Measurements from ENCODE around the gene DEGS2. TPM values are rescaled to one million over a fixed set of nuclear protein-coding genes. Genes with fewer than 3 reads are reported as not detected.

The DEGS2 gene
- total and polyA plus RNA-seq, 10 donors: 0.33 to 3.2 (median 1.3) TPM

DNA sequence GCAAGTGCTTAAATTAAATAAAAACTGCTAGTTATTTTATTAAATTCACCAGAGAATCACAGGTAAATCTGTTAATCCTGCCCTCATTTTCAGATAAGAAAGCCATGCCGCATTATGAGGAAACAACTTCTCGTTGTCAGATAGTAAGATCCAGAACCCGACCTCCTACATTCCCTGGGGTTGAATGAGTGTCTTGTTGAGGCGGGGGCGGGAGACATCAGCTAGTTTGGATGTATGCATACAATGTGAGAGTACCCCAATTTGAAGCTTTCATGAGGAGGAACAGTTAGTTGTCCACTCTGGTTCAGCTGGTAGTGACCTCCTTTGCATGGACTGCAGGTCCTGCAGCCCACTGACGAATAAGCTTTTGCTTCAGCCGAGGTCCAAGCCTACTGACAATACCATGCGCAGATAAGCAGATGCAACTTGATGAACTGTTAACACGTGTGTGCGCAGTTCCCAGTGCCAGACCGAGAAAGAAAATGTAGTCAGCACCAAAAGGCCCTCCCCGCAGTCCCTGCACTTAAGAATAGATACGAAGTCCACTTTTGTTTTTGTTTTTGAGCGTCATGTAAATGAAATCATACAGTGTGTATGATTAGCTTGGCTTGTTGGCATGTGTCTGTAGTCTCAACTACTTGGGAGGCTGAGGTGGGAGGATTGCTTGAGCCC lies 59.3 kb downstream of the DEGS2 start:
- H3K9me3 ChIP-seq: no peaks in the 10 kb centered on the region
- intact Hi-C loops (cut with DNase I; ENCODE audit: low total_unique reads): loop anchor here (10.0 kb wide), 1 partner anchor 45 kb away; no protein-coding TSS in a partner anchor
- WGBS, 5 donors: 91 to 94% (median 93%) methylated on average over 14 of the region's 14 CpGs
- H3K4me1 ChIP-seq: peaks cover 27 to 100% (median 45%) of the 10 kb centered on the region in 6 donors
- DNase-seq: no peak
- H3K27me3 ChIP-seq (replicated peaks in 1 of 7): no peaks in the 10 kb centered on the region
- TF ChIP-seq POLR2AphosphoS5 (IDR thresholded peaks at IDR 0.05) (no peak), POLR2A (IDR thresholded peaks at IDR 0.05) (no peak)
- TF ChIP-seq, protein P1, sequence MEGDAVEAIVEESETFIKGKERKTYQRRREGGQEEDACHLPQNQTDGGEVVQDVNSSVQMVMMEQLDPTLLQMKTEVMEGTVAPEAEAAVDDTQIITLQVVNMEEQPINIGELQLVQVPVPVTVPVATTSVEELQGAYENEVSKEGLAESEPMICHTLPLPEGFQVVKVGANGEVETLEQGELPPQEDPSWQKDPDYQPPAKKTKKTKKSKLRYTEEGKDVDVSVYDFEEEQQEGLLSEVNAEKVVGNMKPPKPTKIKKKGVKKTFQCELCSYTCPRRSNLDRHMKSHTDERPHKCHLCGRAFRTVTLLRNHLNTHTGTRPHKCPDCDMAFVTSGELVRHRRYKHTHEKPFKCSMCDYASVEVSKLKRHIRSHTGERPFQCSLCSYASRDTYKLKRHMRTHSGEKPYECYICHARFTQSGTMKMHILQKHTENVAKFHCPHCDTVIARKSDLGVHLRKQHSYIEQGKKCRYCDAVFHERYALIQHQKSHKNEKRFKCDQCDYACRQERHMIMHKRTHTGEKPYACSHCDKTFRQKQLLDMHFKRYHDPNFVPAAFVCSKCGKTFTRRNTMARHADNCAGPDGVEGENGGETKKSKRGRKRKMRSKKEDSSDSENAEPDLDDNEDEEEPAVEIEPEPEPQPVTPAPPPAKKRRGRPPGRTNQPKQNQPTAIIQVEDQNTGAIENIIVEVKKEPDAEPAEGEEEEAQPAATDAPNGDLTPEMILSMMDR (IDR thresholded peaks at IDR 0.05 in 8 of 11, conservative IDR thresholded peaks at IDR 0.05 in 3 of 11): no peak
- H3K36me3 ChIP-seq: peaks cover 0 to 99% (median 50%) of the 10 kb centered on the region in 6 donors
- H3K27ac ChIP-seq: no peak overlapping the region
- H3K4me3 ChIP-seq: no peak overlapping the region

DNA sequence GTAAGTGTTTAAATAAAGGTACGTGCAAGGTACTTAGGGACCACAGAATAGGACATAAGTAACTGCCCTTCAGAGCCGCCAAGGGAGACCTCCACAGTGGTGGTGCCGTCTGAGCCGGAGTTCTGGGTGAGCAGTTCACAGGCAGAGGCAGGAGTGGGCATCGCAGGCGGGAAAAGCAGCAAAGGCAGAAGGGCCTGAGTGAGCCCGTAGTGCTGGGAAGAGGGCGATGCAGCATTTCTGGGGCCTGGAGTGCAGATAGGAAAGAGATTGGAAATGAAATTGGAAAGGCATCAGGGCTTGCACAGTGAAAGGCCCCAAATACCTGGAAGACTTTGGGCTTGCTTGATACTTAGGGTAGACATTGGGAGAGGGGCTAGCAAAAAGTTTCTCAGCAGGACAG lies 61.3 kb downstream of the DEGS2 start:
- no peaks in the 10 kb centered on the region for H3K9me3 ChIP-seq
- H3K4me1 ChIP-seq: peaks cover 11 to 100% (median 33%) of the 10 kb centered on the region in 6 donors
- intact Hi-C loops (cut with DNase I; ENCODE audit: low total_unique reads): no loop called here
- no peak overlapping the region for H3K4me3 ChIP-seq
- H3K27me3 ChIP-seq (replicated peaks in 1 of 7): no peaks in the 10 kb centered on the region
- H3K27ac ChIP-seq: no peak overlapping the region
- no peak for TF ChIP-seq POLR2A (IDR thresholded peaks at IDR 0.05)
- TF ChIP-seq POLR2AphosphoS5 (IDR thresholded peaks at IDR 0.05): peak in 1 of 3 donors; percentile 11
- TF ChIP-seq, protein P1 (IDR thresholded peaks at IDR 0.05 in 8 of 11, conservative IDR thresholded peaks at IDR 0.05 in 3 of 11): no peak
- DNase-seq: no peak
- peaks cover 0 to 100% (median 55%) of the 10 kb centered on the region in 6 donors for H3K36me3 ChIP-seq
- 89 to 96% (median 94%) methylated on average over 8 of the region's 8 CpGs for WGBS, 5 donors

DNA sequence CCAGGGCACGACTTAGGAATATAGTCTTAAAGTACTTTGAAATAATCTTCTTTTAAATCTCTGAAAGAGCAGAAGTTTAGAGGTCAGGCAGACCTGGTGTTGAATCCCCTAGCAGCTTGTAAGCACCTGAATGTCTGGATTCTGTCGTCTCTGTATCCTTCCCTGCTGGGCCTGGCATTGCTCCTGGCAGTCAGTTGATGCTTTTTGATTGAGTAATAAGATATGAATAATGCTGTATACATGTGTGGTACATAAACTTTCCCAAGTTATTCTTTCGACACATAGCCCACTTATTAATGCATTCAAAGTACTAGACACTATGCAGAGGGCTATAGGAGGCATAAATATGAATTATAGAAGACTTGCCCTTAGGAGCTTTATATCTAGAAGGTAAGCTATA lies 62.8 kb downstream of the DEGS2 start:
- H3K4me3 ChIP-seq: no peak overlapping the region
- TF ChIP-seq POLR2A (IDR thresholded peaks at IDR 0.05): no peak
- TF ChIP-seq, protein P1 (IDR thresholded peaks at IDR 0.05 in 8 of 11, conservative IDR thresholded peaks at IDR 0.05 in 3 of 11): no peak
- TF ChIP-seq POLR2AphosphoS5 (IDR thresholded peaks at IDR 0.05): no peak
- intact Hi-C loops (cut with DNase I; ENCODE audit: low total_unique reads): no loop called here
- H3K36me3 ChIP-seq: peaks cover 0 to 100% (median 59%) of the 10 kb centered on the region in 6 donors
- 86 to 97% (median 93%) methylated on average over 3 of the region's 3 CpGs for WGBS, 5 donors
- H3K27me3 ChIP-seq (replicated peaks in 1 of 7): no peaks in the 10 kb centered on the region
- H3K27ac ChIP-seq: no peak overlapping the region
- no peak for DNase-seq
- H3K9me3 ChIP-seq: no peaks in the 10 kb centered on the region
- H3K4me1 ChIP-seq: peaks cover 0 to 100% (median 19%) of the 10 kb centered on the region in 6 donors

Small RNA genes within 50 kb of the gene (microRNA-seq; reads per million reads assigned to microRNA genes)
- gene MIR151B (342 to 450 (median 386) reads per million in 3 donors), gene MIR342 (2,934 to 7,690 (median 4,335) reads per million in 3 donors)

Small RNA genes within 50 kb of the gene (small RNA-seq; reads per million reads assigned to genes)
- 4.5 to 9.3 (median 8.9) reads per million in 4 donors for gene MIR151B
- 214 to 576 (median 240) reads per million in 4 donors for gene MIR342

Other genes starting within 250 kb of the DEGS2 start
- 100 to 1,000 TPM; 244 to 336 (median 283) TPM for gene EVL, start 94.2 kb downstream of the DEGS2 start, total RNA-seq
- gene EVL, start 94.2 kb downstream of the DEGS2 start, polyA plus RNA-seq: 100 to 1,000 TPM; 169 to 184 (median 183) TPM
- gene YY1, start 79.5 kb upstream of the DEGS2 start, total RNA-seq: 10 to 100 TPM; 53.7 to 64.1 (median 58.3) TPM
- gene YY1, start 79.5 kb upstream of the DEGS2 start, polyA plus RNA-seq: 10 to 100 TPM; 28.4 to 34.1 (median 31.0) TPM
- gene SLC25A29, start 146.8 kb upstream of the DEGS2 start, total RNA-seq: 10 to 100 TPM; 19.6 to 42.7 (median 33.9) TPM
- gene SLC25A29, start 146.8 kb upstream of the DEGS2 start, polyA plus RNA-seq: 10 to 100 TPM; 26.2 to 52.9 (median 30.2) TPM
- not detected for gene SLC25A47, start 163.7 kb upstream of the DEGS2 start, total RNA-seq
- gene SLC25A47, start 163.7 kb upstream of the DEGS2 start, polyA plus RNA-seq: under 1 TPM in 2 of 3 donors, not detected in 1; 0.03 to 0.11 TPM
- 10 to 100 TPM in 2 of 7 donors, 1 to 10 TPM in 5; 4.4 to 20.9 (median 9.9) TPM for gene WDR25, start 216.8 kb upstream of the DEGS2 start, total RNA-seq
- gene WDR25, start 216.8 kb upstream of the DEGS2 start, polyA plus RNA-seq: 1 to 10 TPM; 4.8 to 6.9 (median 4.8) TPM

Measured in spleen (tissue), 11 donors.